ENCODE results near the gene SUN1.

SUN1 gene

DNA sequence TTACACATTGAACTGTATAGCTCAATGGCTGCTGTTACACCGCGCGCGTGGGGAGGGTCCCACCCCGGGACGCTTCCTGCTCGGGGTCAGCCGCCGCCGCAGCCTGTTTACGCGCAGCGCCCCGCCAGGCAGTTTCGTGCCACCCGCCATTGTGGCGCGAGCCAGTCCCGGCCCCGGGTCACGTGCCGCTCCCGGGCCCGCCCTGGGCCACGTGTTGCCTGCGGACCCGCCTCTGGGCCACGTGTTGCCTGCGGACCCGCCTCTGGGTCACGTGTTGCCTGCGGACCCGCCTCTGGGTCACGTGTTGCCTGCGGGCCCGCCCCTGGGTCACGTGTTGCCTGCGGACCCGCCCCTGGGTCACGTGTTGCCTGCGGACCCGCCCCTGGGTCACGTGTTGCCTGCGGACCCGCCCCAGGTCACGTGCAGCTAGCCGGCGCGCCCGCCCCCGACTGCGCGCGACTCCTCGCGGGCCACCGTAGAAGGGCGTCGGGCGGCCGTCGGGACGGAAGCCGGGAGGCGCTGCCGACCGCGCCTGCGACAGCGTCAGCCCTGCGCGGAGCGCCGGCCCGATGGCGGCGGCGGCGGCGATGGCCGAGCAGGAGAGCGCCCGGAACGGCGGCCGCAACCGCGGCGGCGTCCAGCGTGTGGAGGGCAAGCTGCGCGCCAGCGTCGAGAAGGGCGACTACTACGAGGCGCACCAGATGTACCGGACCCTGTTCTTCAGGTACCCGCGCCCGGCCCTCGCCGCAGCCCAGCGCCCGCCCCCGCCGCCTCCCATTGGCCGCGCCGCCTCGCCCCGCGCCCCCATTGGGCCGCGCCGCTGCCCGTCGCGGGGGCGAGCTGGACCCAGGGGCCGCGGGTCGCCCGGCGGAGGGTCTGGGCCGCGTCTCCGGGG, 44.0 kb downstream of the SUN1 start, which contains the start of gene GET4:
Gene GET4, plus strand, starts transcription at position 478 of the 895 bp plus-strand sequence. Its CDS starts 92 bp downstream, at position 570.
- DNase-seq (ENCODE audit: low read depth, low spot score) = peak; percentile 87

DNA sequence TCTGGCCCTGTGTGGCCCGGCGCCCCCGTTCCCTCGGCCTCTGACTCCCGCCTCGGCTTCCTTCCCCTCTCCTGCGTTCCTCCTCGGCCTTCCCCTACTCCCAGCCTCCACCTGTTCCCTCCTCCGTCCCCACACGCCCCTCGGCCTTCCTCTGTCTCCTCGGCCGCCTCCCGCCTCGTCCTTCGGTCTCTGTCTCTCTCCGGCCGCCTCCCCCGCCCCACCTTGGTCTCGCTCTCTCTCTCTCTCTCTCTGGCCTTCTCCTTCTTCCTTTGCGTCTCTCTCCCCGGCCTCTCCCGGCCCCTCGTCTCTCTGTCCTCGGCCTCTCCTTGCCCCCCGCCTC, 44.7 kb downstream of the SUN1 start:
- no peak for DNase-seq (ENCODE audit: low read depth, low spot score)

DNA sequence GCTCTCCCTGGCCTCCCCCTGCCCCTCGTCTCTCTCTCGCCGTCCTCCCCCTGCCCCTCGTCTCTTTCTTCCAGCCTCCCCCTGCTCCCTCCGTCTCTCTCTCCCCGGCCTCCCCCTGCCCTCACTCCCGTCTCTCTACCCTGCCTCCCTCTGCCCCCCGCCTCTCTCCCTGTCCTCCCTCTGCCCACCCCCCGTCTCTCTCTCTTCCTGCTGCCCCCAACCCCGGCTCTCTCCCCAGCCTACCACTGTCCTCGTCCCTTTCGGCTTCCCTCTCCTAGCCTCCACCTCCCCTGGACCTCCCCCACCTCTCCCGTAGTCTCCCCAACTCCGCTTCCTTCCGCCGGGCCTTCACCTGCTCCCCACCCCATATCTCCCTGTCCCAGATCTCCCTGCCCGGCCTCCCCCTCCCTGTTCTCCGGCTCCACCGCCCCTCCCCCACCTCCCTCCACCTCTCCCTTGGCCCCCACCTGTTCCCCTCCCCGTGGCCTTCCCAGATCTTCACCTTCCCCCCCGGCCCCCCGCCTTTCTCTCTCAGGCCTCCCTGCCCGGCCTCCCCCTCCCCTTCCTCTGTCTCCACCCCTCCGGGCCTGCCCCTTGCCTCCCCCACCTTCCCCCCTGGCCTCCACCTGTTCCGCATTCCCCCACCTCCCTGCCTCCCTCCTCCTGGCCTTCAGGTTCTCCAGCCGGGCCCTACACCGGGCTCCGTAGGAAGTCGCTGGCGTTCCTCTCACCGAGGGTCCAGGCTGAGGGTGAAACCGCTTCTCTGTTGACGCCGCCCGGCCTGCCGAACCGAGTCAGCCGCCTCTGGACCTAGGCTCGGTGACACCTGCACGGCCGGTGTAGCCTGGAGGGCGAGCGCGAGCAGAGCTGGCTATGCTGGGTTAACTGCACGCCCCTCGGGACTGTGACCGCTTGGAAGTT, 45.3 kb downstream of the SUN1 start:
- DNase-seq (ENCODE audit: low read depth, low spot score) = no peak

DNA sequence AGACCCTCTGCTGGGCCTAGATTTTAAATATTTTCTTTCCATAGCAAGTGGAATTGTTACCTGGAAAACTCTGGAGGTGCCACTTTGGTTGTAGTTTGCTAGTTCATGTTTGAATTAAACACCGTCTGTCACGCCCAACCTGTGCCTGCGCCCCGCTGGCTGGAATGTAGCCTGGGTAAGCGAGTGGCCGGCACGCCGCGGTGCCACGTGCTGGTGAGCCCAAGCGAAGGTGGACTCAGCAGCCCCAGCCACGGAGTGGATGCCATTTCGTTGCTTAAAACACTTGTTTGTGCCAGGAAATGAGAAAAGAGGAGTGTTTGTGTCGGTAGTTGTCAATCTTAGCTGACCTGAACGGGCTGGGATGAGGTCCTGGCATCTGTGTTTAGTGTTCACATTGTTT, 46.8 kb downstream of the SUN1 start:
- DNase-seq (ENCODE audit: low read depth, low spot score) = no peak

DNA sequence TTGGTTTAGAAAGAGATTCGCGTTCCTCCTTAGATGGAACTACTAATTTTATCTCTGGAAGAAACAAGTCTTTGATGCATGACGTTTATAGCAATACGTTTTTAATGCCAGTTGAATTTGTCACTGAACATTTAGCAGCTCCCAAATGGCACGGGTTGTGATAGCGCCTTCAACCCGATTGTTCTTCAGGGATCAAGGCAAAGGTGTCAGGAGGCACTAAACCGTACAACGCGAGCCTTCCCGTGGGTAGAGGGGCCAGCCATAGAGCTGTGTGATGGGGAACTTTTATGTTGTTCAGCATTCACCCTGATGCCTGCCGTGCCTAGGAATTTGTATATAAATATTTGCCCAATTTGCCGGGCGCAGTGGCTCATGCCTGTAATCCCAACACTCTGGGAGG, 47.4 kb downstream of the SUN1 start:
- no peak for DNase-seq (ENCODE audit: low read depth, low spot score)

DNA sequence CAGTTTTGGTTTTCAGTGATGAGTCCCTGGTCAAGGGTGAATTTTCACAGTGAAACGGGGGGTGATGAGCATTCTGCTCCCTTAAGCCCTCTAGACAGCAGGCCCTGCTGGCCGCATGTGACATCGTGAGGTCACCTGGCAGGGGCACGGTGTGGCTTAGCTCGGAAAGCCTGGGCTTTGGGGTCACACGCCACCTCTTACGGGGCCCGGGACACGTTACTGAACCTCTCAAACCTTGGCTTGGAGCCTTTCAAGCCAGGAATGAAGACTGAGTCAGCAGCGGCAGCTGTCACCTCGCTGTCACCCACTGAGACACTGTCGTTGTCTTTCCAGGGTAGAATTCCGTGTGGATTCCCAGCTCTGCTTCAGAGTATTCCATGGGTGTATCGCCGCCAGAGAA, 48.2 kb downstream of the SUN1 start:
- DNase-seq (ENCODE audit: low read depth, low spot score) = no peak

DNA sequence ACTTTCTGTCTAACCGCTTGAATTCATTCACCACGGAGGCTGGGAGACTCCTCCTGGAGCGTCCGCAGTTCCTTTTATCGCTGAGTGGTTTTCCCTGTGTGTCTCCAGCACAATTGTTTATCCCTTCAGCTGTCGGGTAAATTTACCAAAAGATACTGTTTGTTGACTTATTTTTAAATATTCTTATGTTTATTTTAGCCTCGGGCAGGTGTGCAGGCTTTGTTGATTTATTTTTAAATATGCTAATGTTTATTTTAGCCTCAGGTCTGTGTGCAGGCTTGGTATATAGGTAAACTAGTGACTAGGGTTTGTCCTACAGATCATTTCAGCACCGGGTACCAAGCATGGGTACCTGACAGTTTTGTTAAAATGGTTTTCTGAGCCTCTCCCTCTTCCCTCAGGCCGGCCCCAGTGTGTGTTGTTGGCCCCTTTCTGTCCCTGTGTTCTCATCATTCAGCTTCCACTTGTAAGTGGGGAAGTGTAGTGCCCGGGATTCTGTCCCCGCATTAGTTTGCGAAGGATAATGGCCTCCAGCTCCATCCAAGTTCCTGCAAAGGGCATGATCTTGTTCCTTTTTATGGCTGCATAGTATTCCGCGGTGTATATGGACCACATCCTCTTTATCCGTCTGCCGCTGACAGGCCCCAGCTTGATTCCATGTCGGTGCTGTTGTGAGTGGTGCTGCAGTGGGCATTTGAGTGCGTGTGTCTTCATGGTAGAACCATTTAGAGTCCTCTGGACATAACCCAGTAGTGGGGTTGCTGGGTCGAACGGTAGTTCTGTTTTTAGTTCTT, 49.4 kb downstream of the SUN1 start:
- no peak for DNase-seq (ENCODE audit: low read depth, low spot score)

DNA sequence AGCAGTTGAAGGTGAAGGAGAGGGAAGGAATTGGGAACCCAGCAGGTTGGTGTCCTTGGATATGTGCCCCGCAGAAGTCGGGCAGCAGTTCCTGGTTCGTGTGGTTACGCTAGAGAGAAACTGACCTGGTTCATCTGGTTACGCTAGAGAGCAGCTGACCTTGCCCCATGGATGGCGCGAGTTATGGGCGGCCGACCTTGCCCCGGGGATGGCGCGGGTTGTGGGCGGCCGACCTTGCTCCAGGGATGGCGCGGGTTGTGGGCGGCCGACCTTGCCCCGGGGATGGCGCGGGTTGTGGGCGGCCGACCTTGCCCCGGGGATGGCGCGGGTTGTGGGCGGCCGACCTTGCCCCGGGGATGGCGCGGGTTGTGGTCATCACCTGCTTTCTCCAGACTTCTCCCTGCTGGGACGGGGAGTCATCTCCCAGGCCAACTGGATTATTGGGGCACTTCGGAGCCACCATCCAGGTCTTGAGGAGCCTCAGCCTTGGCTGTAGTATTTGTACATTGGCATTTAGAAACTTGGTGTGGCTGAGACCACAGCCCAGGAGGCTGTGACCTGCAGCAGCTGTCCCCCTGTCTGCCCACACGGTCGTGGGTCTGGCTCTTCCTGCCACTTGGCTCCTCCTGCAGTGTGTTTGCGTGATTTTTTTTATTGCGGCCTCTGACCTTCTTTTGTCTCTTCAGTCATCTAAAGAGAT, 50.2 kb downstream of the SUN1 start:
- no peak for DNase-seq (ENCODE audit: low read depth, low spot score)

DNA sequence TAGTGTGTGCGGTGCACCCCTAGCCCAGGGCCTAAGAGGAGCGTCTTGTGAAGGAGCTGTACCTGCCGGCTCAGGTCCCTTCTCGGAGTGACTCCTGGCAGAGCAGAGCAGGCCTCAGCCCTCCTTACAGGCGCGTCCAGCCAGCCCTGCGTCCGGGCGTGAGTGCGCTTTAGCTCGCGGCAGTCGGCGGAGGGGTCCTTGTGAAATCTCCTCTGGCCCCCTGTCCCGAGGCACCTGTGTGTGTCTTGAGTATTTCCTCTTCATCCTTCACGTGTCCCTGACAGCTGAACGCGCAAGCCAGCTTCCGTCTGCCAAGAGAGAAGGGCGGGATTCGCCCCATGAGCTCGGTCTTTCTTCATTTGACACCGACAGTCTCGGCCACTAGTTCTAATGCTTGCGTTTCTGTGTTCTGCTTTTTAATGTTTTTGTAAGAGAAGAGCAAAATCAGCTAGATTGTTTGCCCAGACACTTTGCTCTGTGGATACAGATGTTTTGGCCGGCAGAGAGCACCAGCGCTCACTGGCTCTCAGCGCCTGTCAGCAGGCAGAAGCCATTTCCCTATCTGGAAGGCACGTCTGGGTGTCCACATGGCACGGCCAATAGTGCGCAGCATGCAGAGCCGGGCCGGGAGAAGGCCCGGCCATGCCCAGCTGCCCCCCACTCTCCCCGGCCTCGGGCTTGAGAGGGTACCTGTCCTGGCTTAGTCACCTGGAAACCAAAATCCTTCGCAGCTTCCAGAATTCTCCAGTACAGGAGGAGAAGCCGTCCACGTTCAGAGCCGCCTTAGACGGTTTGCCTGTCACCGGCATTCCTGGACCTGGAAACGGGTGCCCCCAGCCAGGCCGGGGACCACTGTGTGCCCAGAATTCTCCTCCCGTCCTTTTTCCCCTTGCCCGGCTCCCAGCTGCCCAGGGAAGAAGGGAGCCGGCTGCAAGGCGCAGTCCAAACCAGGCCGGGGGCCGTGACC, 51.1 kb downstream of the SUN1 start:
- no peak for DNase-seq (ENCODE audit: low read depth, low spot score)

DNA sequence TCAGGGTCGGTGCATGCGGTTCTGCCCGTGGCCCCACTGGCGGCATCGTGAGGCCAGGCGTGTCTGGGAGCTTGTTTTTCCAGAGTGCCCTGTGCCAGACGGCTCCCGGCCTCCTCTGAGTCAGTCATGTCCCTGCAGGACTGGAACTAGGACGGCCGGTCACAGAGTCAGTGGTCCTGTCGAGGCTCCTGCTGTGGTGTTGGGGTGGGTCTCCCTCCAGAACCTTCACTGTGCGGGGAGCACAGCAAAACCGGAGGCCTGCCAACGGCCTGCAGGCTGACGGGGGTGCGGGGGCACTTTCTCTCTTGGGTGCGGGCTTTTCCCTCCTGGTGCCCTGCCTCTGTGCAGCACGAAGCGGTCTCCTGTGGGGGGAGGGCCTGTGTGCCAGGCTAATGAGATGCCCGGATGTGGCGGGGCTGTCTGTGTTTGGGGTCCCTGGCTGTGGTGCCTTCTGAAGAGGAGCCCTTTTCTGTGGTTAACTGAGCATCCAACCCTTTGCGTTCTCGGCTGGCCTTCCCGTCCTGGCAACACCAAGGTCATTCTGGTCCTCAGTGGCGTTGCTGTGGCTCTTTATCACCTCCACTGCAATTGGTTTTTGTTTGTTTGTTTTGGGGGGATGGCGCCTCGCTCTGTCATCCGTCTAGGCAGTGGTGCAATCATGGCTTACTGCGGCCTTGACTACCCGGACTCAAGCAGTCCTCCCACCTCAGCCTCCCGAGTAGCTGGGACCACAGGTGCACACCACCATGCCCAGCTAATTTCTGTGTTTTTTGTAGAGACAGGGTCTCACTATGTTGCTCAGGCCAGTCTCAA, 52.1 kb downstream of the SUN1 start:
- no peak for DNase-seq (ENCODE audit: low read depth, low spot score)

DNA sequence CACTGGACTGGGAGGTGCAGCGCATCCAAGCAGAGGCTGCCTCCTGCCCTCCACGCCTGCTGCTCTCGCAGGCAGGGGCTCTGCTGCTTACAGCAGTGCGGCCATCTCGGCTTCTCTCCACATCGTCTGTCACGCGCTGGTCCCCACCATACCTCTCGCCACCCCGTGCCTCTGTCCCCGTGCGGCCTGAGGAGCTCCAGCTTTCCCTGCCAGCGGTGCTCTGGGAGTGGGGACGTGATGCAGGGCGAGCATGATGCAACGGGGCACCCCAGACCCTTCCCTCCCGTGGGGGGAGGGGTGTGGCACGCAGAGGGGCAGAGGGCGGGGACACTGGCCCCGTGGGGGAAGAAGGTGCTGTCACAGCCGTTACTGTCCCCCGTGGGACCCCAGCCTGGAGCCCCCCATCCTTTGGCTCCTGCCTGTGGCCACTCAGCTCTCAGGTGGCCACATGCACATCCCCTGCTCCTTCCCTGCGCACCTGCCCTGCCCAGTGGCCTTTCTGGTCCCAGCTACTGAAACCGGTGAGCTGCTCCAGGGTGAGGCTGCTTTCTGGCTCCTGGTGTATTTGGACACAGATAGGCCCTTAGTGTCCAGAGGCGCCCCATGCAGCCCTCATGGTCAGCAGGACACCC, 53.1 kb downstream of the SUN1 start:
- DNase-seq (ENCODE audit: low read depth, low spot score) = no peak

DNA sequence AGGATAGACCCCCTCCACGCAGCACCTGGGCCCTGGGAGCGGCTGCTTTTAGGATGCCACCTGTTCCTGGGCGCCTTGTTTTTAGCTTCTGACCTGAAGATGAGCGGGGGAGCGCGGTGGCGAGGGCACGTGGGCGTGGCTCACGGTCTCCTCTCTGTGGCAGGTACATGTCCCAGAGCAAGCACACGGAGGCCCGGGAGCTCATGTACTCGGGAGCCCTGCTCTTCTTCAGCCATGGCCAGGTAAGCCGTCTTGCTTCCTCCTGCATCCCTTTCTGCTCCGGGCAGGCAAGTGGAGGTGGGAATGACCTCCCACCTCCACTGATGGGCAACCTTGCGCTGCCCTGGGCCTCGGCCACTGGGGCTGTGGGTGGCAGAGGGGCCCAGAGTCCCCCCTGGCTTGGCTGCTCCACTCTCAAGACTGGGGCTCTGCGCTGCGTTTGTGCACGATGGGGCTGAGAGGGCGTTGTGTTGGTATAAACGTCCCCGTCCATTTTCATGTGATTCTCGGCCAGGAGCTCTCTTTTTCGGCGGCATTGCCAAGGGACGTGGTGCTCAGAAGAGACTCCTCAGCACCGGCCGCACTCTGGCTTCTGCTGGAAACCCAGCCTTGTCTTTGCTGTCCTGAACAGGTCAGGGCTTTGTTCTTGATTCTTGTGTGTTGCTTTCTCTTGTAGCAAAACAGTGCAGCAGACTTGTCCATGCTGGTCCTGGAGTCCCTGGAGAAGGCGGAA, 53.8 kb downstream of the SUN1 start:
- no peak for DNase-seq (ENCODE audit: low read depth, low spot score)

DNA sequence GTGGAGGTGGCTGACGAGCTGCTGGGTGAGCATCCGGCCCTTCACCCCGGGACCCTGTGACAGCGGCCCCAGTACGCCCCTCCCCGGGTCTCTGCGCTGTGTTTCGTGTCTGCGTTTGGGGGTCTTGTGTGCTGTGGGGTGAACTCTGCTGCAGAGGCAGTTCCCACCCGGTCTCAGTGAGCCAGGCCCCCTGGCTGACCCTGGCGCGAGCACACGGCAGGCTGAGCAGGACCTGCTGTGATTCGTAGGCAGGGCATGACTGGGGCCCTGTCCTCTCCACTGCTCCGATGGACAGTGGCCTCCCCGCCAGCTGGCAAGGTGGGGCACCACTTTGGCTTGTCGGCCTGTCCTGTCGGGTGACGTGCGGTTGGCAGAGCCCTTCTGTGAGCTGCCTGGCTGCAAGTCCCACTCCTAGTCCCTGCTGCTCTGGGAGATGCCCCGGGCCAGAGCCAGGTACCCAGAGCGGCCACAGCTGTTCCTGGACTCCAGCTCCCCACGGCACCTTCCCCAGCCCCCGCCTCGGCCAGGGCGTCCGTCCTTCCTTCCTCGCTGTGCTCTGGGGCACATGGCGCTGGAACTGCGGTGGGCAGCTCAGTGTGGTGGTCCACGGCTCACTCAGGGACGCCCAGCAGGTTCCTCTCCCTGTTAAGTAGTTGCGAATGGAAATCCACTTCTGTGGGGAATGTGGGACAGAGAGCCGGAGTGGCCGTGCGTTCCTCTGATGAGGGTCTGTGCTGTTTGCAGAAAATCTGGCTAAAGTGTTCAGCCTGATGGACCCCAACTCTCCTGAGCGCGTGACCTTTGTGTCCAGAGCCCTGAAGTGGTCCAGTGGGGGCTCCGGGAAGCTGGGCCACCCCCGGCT, 54.6 kb downstream of the SUN1 start:
- no peak for DNase-seq (ENCODE audit: low read depth, low spot score)

DNA sequence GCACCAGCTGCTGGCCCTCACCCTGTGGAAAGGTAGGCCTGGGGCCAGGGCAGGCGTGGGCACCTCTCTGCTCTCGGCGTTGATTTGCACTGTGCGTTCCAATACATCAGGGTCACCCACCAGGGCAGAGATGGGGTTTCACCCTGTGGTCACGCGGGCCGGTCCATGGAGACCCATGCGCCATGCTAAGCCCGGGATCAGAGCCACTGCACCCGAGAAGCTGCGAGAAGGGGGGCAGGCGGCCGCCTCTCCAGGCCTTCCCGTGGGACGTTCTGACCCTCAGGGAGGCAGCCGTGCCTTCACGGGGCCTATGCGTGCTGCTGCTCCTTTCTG, 55.2 kb downstream of the SUN1 start:
- no peak for DNase-seq (ENCODE audit: low read depth, low spot score)

DNA sequence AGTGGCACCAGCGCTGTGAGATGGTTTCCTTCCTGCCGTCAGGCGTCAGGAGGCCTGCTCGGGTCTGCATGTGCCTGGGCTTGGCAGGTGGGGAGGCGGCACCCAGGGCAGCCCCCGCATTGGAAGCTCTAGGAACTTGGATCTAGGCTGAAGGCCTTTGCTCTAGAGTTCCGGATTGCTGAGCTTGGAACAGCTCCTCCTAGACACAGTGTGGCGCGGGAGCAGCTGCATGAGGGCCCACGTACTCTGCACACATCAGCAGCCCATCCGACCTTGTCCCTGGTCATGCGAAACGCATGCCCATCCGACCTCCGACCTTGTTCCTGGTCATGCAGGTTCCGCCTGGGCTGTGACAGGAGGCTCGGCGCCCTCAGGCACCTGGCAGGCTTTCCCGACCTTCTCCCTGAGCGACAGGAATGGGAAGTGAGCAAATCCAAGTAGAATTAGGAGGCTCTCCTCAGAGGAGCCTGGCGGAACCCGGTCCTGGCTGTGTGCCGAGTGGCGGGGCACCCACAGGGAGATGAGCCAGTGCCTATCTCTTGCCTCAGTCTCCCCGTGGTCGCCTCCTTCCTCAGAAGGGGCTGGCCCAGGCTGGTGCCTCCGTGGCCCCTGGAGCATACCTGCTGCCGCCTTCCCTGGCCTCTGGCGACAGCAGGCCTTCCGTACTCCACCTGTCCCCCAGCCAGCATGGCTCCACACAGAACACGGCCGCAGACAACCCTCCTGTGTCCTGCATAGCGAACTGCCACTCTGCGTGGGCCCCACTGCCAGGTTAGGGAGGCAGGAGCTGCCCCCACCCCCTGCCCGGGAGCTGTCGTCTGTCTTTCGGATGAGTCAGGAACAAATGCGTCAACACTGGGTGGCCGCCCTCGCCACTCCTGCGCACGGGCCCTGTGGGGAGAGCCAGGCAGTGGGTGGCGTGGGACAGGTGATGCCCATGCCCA, 56.1 kb downstream of the SUN1 start:
- DNase-seq (ENCODE audit: low read depth, low spot score) = no peak

DNA sequence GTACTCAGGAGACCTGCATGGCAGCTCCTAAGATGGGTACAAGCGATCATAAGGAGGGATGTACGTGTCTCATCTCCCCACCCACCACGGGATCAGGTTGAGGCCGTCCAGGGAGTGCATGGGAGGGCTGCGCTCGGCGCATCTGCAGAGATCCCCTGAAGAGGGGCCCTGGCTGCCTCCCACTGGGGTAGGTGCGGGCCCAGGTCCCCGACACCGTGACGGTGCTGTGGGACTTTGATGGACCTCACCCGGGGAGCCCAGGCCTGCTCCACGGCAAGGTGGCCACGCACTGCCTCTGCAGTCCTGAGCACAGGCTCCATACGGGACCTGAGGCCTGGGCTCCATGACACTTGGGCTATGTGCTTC, 56.7 kb downstream of the SUN1 start:
- DNase-seq (ENCODE audit: low read depth, low spot score) = no peak

Data from activated naive CD8-positive, alpha-beta T cell treated with anti-CD3 and anti-CD28 coated beads, Interleukin-2, amount 50 U/mL, for 16 hours (primary cell).